ENCODE measurements around the gene LRRFIP1.
A peak's percentile ranks its signal among the peaks of the same experiment; 100 is the strongest.

Gene LRRFIP1

DNA sequence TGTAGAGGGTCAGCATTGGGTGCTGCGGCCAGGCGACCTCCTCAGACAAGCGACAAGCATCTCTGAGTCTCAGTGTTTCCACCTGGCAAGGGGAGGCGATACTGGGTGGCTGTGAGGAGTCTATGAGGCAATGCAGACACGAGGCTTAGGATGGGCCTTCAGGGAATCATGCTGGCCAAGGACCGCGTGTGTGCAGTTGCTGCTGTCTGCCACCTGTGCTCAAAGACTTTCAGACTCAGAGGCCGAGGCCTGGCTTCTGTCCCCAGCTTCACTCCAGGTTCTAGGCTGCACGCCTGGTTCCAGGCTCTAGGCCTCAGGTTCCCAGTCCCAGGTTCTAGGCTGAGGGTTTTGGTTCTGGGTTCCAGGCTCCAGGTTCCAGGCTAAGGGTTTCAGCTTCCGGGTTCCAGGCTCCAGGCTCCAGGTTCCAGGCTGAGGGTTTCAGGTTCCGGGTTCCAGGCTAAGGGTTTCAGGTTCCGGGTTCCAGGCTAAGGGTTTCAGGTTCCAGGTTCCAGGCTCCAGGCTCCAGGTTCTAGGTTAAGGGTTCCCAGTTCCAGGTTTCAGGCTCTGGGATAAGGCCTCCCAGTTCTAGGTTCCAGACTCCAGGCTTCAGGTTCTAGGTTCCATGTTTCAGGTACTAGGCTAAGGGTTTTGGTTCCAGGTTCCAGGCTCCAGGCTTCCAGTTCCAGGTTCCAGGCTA is 14.8 kb downstream of the LRRFIP1 start:
- DNase-seq = no peak

DNA sequence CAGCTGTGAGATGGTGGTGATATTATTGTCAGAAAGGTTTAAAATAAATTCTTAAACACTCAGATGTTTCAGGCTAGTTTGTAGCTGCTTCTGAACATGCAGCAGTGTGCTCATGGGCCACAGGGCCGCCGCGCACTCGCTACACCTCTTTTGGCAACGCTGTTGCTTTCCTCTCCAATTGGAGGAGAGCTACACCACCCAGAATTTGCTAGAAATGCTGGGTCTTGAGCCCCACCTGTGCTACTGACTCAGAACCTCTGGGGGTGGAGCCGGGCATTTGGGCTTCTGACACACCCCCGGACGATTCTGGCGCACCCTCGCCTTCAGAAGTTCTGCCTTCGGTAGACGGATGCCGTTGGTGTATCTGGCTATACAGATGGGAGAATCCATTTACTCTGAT is 15.7 kb downstream of the LRRFIP1 start:
- DNase-seq = no peak

- no peak for DNase-seq
These were observed 16.4 kb downstream of the LRRFIP1 start for GRCh38 chr2:237643582-237644380.

GRCh38 chr2:237644381-237644703 is 17.0 kb downstream of the LRRFIP1 start:
- no peak for DNase-seq

DNA sequence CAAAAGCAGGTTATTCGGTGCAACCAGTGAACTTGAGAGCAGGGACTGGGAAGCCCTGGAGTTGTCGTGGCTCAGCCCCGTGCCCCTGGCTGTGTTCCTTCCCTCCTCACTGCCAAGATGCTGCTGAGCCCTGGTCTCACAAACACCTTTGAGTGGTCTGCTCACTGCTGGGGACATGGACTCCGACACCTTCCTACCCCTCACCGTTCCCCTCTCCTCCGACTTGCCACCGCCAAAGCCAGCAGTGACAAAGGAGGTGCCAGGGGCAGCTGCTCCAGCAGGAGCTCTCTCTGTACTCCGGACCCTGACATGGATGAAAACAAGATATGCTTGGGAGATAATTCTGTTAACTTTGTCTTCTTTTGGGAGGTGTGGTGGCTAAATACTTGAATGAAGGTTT is 17.9 kb downstream of the LRRFIP1 start:
- DNase-seq = no peak

DNA sequence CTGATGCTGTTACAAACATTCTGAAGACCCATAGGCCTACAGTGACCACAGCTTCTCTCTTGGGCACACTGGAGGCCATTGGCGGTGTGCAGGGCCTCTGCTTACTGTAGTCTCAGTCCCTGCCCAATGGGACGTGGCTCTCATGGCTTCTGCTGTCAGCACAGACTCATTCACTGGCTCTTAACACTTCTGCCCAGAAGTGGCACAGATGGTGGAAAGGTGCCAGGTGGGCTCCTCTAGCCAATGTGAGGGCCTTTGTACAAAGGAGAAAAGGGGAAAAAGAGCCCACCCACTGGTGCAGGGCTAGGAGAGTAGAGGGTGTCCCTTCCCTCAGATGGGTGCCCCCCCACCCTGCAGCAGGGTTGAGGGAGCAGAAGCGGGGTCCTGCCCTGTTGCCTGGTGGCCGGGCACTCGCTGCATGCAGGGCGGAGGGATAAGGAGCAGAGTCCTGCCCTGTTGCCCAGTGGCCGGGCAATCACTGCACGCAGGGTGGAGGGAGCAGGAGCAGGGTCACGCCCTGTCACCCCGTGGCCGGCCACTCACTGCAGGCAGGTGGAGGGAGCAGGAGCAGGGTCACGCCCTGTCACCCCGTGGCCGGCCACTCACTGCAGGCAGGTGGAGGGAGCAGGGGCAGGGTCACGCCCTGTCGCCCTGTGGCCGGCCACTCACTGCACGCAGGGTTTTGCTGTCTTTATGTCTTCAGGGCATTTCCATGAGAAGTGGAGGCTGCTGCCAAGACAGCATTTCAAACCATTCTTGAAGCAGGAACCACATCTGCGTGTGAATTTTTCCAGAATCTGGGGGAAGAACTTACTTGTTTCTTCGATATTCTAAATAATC is 20.0 kb downstream of the LRRFIP1 start:
- DNase-seq = no peak

GRCh38 chr2:237648016-237648381 is 20.6 kb downstream of the LRRFIP1 start:
- DNase-seq = no peak

- no peak for DNase-seq
These were observed 22.4 kb downstream of the LRRFIP1 start for GRCh38 chr2:237649541-237650454.

- no peak for DNase-seq
These were observed 23.1 kb downstream of the LRRFIP1 start for GRCh38 chr2:237650455-237650850.

DNA sequence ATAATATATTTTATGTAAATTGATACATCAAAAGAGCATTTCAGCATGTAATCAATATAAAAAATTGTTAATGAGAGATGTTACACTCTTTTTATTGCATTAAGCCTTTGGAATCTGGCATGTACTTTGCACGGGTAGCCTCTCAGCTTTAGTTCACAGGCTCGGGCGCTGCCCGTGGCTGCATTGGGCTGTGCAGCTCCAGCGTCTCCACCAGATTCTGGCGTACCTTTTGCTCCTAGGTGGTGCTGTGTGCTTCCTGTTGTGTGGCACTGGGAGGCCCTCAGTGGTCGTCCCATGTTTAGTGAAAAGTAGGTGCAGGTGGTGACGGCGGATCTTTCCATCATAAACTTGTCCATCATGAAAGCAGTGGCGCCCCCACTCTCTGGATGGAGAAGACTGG is 24.4 kb downstream of the LRRFIP1 start:
- DNase-seq = no peak

- no peak for DNase-seq
These were observed 24.8 kb downstream of the LRRFIP1 start for GRCh38 chr2:237652181-237652580.

DNA sequence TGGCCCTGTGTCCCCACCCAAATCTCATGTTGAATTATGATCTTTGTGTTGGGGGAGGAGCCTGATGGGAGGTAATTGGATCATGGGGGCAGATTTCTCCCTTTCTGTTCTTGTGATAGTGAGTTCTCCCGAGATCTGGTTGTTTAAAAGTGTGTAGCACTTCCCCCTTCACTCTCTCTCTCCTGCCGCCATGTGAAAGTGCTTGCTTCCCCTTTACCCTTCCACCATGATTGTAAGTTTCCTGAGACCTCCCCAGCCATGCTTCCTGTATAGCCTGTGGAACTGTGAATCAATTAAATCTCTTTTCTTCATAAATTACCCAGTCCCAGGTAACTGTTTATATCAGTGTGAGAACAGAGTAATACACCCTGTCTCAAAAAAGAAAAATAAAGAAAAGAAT is 25.5 kb downstream of the LRRFIP1 start:
- DNase-seq = no peak

DNA sequence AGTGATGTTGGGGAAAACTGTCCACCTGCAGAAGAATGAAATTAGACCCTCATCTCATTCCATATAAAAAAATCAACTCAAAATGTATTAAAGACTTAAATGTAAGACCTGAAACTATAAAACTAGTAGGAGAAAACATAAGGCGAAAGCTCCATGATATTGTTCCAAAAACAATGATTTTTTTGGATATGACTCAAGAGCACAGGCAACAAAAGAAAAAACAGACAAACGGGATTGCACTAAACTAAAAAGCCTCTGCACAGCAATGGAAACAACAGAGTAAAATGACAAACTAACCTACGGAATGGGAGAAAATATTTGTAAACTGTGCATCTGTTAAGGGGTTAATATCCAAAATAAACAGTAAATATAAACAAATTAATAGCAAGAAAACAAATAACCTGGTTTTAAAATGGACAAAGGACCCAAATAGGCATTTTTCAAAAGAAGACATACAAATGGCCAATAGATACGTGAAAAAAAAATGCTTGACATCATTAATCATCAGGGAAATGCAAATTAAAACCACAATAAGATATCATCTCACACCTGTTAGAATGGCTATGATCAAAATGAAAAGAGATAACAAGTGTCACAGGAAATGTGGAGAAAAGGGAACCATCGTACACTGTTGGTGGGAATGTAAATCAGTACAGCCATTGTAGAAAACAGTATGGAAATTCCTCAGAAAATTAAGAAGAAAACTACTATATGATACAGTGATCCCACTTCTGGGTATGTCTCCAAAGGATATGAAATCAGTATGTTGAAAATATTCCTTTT is 26.6 kb downstream of the LRRFIP1 start:
- no peak for DNase-seq

GRCh38 chr2:237657063-237657462 is 29.7 kb downstream of the LRRFIP1 start:
- no peak for DNase-seq

GRCh38 chr2:237660381-237660900 is 33.1 kb downstream of the LRRFIP1 start:
- DNase-seq = no peak

DNA sequence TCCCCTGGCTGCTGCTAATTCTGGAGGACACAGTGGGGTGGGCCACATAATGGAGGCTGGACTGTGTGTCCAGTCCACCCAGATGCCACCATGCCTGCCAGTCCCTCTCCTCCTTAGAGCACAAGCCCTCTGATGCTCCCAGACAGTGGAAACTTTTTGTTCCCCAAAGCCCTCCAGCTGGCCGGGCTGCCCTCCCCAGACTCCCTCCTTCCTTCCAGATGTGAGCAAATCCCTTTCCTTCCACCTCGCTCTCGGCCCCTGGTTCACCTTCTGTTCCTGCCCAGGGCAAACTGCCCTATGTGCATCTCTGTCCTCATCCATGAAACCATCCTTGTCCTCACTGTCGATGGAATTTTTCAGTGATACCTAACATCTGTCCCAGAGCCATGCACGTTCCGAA is 33.9 kb downstream of the LRRFIP1 start:
- no peak for DNase-seq

GRCh38 chr2:237661799-237662328 is 34.5 kb downstream of the LRRFIP1 start:
- no peak for DNase-seq

- DNase-seq = peak; percentile 53
These were observed 35.3 kb downstream of the LRRFIP1 start for GRCh38 chr2:237662671-237663093.

- DNase-seq = no peak
These were observed 36.2 kb downstream of the LRRFIP1 start for GRCh38 chr2:237663517-237664110.

DNA sequence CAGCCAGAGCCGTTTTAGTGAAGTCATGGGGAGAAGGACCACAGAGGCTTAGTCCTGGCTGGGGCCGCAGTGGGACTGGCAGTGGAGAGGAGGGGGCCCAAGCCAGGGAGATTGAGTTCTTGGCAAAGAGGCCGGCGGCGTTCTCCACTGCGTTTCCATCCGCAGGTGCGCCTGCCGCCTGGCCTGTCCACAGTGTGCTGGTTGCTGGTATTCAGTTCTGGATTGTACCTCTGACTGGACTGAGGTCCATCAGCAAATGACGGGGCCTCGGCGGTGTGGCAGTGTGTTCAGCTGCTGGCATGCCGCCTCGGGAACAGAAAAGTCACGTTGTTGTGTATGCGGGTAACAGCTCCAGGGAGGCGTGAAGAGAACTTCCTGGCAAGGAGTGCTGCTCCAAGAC is 36.8 kb downstream of the LRRFIP1 start:
- no peak for DNase-seq

- DNase-seq = no peak
These were observed 38.3 kb downstream of the LRRFIP1 start for GRCh38 chr2:237665713-237666143.

Measured in activated CD4-positive, alpha-beta T cell treated with anti-CD3 and anti-CD28 coated beads, Interleukin-2, amount 50 U/mL, for 16 hours (primary cell).